SH-SY5Y (cell line): ENCODE data around the gene LANCL3.

Source experiments
- GATA2 ChIP-seq: IDR thresholded peaks from 2 replicates; pipeline ENCODE4 v1.6.1; 2011; ENCODE audit warnings: mild to moderate bottlenecking, low read depth, low read length
- GATA3 ChIP-seq: IDR thresholded peaks from 2 replicates; pipeline ENCODE4 v1.6.1; 2011; ENCODE audit warnings: low read depth, mild to moderate bottlenecking, low read length, moderate library complexity

GRCh38 chrX:37590047-37590446 is 18.6 kb downstream of the LANCL3 start:
- TF ChIP-seq GATA3 = no peak
- no peak for TF ChIP-seq GATA2
